Measurements from ENCODE around the gene C3.
A peak's percentile ranks its signal among the peaks of the same experiment; 100 is the strongest.

Gene C3

GRCh38 chr19:6737284-6737872 lies 16.9 kb upstream of the C3 start, which contains the start of gene GPR108:
Gene GPR108 (minus strand): TSS chr19:6737580. CDS start chr19:6737576, 4 bp downstream.
- H3K27me3 ChIP-seq (ENCODE audit: insufficient read depth, poor library complexity, severe bottlenecking) = no peaks in the 10 kb centered on the region
- H3K36me3 ChIP-seq (ENCODE audit: low read depth) = peaks cover 18% of the 10 kb centered on the region
- DNase-seq (ENCODE audit: low spot score) (peak; percentile 98), ATAC-seq (ENCODE audit: low read depth) (peak; percentile 75)
- no peak for TF ChIP-seq CTCF (IDR thresholded peaks at IDR 0.05; ENCODE audit: poor library complexity, severe bottlenecking)
- H3K27ac ChIP-seq (ENCODE audit: poor library complexity, severe bottlenecking) = peak within 1 kb of the TSS; percentile 85
- H3K4me3 ChIP-seq (ENCODE audit: severe bottlenecking) = peak within 1 kb of the TSS; percentile 81
- H3K4me1 ChIP-seq (ENCODE audit: insufficient read depth, poor library complexity, severe bottlenecking) = peaks cover 14% of the 10 kb centered on the region
- H3K9me3 ChIP-seq (ENCODE audit: severe bottlenecking) = no peaks in the 10 kb centered on the region

- Histone ChIP-seq H3K4me3 (ENCODE audit: severe bottlenecking) (peak overlapping the region; percentile 81), H3K27ac (ENCODE audit: poor library complexity, severe bottlenecking) (peak overlapping the region; percentile 85), H3K27me3 (ENCODE audit: insufficient read depth, poor library complexity, severe bottlenecking) (no peaks in the 10 kb centered on the region), H3K36me3 (ENCODE audit: low read depth) (peaks cover 13% of the 10 kb centered on the region), H3K4me1 (ENCODE audit: insufficient read depth, poor library complexity, severe bottlenecking) (peaks cover 14% of the 10 kb centered on the region), H3K9me3 (ENCODE audit: severe bottlenecking) (no peaks in the 10 kb centered on the region)
- ATAC-seq (ENCODE audit: low read depth) (no peak), DNase-seq (ENCODE audit: low spot score) (no peak)
- TF ChIP-seq CTCF (IDR thresholded peaks at IDR 0.05; ENCODE audit: poor library complexity, severe bottlenecking) = no peak
These were observed 16.4 kb upstream of the C3 start for GRCh38 chr19:6736917-6737283.

- peak; percentile 62 for TF ChIP-seq CTCF (IDR thresholded peaks at IDR 0.05; ENCODE audit: poor library complexity, severe bottlenecking)
- peak overlapping the region; percentile 81 for H3K4me3 ChIP-seq (ENCODE audit: severe bottlenecking)
- H3K9me3 ChIP-seq (ENCODE audit: severe bottlenecking) = no peaks in the 10 kb centered on the region
- H3K27me3 ChIP-seq (ENCODE audit: insufficient read depth, poor library complexity, severe bottlenecking) = no peaks in the 10 kb centered on the region
- peaks cover 8% of the 10 kb centered on the region for H3K36me3 ChIP-seq (ENCODE audit: low read depth)
- peak; percentile 24 for ATAC-seq (ENCODE audit: low read depth)
- H3K4me1 ChIP-seq (ENCODE audit: insufficient read depth, poor library complexity, severe bottlenecking) = peaks cover 14% of the 10 kb centered on the region
- DNase-seq (ENCODE audit: low spot score) = no peak
- peak overlapping the region; percentile 85 for H3K27ac ChIP-seq (ENCODE audit: poor library complexity, severe bottlenecking)
These were observed 15.9 kb upstream of the C3 start for GRCh38 chr19:6736169-6736916.

- Histone ChIP-seq H3K4me1 (ENCODE audit: insufficient read depth, poor library complexity, severe bottlenecking) (peaks cover 14% of the 10 kb centered on the region), H3K36me3 (ENCODE audit: low read depth) (peaks cover 4% of the 10 kb centered on the region; the same call in 1 of the 2 replicates), H3K27me3 (ENCODE audit: insufficient read depth, poor library complexity, severe bottlenecking) (no peaks in the 10 kb centered on the region), H3K27ac (ENCODE audit: poor library complexity, severe bottlenecking) (peak overlapping the region; percentile 85), H3K9me3 (ENCODE audit: severe bottlenecking) (no peaks in the 10 kb centered on the region), H3K4me3 (ENCODE audit: severe bottlenecking) (peak overlapping the region; percentile 81)
- DNase-seq (ENCODE audit: low spot score) (no peak), ATAC-seq (ENCODE audit: low read depth) (no peak)
- no peak for TF ChIP-seq CTCF (IDR thresholded peaks at IDR 0.05; ENCODE audit: poor library complexity, severe bottlenecking)
These were observed 14.9 kb upstream of the C3 start for GRCh38 chr19:6735181-6735911.

Data from RWPE2 (cell line).